Measurements from ENCODE around the gene LMF2.
"Not testable (repeated sequence)": the region's sequence is repeated elsewhere in the genome, so short reads cannot be mapped to it uniquely, and the experiment has no call there.

LMF2 gene

DNA sequence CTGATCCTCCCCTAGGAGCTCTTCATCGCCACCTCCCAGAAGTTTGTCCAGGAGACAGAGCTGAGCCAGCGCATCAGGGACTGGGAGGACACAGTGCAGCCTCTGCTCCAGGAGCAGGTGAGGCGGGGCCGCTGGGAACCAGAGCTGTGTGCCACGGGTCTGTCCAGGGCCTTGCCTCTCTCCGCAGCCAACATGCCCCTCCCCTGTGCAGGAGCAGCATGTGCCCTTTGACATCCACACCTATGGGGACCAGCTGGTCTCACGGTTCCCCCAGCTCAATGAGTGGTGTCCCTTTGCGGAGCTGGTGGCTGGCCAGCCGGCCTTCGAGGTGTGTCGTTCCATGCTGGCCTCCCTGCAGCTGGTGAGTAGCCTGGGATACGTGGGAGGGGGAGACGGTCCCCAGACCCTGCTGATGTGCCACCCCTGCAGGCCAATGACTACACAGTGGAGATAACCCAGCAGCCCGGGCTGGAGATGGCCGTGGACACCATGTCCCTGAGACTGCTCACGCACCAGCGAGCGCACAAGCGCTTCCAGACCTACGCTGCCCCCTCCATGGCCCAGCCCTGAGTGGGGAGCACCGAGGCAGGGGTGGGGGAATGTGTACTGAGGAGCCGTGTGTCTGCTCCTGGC lies 15.4 kb upstream of the LMF2 start:
- DNase-seq, result no peak

DNA sequence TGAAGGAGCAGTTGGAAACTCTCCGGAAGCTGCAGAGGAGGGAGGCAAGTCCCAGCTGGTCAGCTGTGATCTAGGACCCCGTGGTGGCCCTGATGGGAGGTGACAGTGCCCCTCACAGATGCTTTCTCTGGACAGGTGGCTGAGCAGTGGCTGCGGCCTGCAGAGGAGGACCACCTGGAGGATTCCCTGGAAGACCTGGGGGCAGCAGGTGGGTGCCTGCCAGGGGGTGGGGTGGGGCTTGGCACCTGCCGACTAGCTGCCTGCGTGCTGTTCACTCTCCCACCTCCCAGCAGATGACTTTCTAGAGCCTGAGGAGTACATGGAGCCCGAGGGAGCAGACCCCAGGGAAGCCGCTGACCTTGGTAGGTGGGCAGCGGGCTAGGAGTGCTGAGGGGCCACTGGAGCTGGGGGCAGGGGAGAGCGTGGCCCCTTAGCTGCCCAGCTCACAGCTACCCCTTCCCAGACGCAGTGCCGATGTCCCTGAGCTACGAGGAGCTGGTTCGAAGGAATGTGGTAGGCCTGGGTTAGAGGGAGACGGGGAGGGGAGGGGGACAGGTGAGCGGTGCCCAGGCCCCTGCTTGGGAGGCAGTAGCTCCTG lies 14.8 kb upstream of the LMF2 start:
- DNase-seq, result no peak

DNA sequence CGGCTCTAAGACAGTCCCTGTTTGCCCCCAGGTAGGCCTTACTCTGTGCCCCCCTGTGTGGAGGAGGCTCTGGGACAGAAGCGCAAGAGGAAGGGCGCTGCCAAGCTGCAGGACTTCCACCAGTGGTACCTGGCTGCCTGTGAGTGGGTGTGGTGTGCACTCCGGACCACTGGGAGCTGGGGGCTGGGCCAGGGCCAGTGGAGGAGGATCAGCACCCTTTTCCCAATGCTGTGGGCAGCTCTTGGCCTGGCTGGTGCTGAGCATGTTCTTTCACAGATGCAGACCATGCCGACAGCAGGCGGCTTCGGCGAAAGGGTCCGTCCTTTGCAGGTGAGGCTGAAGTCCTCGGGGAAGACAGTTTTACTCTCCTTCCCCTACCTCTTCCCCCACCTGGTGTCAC lies 14.2 kb upstream of the LMF2 start:
- no peak for DNase-seq

DNA sequence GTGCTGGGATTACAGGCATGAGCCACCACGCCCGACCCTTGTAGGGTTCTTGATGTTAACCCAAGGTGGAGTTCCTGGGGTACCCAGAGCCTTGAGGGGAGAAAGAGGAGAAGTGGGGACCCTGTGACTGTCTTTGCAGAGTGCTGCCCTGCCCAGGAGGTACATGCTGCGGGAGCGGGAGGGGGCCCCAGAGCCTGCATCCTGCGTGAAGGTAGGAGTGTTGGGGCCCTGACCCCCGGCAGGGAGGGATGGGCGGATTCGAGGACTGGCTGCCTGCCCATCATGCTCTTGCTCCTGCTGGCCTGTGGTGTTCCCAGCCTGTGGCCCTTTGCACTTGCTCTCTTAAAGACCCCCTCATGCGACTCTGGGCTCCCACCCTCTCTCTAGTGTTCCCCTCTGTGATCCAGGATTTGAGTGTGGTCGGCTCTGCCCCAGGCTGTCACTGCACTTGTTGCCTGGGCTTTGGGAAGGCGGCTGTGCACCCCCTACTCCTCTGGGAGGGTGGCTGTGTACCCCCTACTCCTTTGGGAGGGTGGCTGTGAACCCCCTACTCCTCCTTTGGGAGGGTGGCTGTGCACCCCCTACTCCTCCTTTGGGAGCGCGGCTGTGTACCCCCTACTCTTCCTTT lies 13.4 kb upstream of the LMF2 start:
- no peak for DNase-seq

DNA sequence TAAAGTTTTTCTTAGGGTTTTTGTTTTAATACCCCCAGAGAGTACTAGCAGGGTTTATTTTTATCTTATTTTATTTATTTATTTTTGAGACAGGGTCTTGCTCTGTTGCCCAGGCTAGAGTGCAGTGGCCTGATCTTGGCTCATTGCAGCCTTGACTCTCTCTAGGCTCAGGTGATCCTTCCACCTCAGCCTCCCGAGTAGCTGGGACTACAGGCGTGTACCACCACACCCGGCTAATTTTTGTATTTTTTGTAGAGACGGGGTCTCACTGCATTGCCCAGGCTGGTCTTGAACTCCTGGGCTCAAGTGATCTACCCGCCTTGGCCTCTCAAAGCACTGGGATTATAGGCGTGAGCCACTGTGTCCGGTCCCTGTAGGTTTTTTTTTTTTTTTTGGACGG lies 12.7 kb upstream of the LMF2 start:
- DNase-seq, result not testable (repeated sequence)

DNA sequence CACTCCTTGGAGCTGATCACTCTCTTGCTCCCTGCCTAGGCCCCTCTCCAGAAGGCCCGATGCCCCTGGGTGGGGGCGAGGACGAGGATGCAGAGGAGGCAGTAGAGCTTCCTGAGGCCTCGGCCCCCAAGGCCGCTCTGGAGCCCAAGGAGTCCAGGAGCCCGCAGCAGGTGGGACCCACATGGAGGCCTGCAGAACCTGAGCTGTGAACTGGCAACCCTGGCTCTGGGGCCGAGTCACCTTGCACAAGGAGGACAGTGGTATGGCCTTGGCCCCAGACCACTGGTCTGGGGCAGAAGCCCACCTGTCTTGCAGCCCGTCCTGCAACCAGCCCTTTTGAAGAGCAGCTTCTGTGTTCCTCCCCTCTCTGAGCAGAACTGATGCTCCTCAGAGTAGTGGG lies 11.6 kb upstream of the LMF2 start:
- no peak for DNase-seq

DNA sequence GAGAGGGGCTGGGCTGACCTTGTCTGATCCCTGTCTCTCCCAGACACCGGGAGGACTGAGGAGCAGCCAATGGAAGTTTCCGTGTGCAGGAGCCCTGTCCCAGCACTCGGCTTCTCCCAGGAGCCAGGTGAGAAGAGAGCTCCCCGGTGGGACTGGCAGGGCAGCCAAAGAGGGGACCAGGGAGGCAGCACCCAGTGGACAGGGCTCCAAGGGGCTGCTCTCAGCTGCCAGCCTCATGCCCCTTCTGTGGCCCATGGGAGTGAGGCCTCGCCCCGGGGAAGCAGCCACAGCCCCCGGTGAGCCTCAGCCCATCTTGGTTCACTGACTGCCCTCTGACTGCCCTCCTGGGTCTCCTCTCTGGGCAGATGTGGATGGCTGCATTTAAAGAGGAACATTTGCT lies 11.1 kb upstream of the LMF2 start:
- DNase-seq, result no peak

DNA sequence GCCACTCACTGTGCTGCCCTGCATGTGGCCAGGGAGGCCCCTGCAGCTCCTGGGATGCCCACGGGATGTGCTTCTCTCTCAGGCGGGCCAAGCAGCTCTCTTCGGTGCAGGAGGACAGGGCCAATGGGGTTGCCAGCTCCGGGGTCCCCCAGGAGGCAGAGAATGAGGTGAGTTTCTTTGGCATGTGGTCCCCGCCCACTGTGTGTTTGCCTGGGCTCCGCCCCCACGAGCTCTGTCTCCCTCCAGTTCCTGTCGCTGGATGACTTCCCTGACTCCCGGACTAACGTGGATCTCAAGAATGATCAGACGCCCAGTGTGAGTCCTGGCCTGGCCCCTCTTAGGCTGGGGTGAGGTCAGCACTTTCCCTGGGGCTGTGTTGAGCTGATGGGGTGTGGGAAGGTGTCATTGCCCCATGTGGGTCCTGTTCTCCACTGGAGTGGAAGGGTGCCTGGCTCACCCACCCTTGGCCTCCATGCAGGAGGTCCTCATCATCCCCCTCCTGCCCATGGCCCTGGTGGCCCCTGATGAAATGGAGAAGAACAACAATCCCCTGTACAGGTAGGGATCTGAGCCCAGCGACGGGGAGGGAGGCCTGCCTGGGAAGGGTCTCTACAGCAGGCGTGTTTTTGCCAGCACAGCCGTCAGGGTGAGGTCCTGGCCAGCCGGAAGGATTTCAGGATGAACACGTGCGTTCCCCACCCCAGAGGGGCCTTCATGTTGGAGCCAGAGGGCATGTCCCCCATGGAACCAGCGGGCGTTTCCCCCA lies 10.2 kb upstream of the LMF2 start:
- no peak for DNase-seq

DNA sequence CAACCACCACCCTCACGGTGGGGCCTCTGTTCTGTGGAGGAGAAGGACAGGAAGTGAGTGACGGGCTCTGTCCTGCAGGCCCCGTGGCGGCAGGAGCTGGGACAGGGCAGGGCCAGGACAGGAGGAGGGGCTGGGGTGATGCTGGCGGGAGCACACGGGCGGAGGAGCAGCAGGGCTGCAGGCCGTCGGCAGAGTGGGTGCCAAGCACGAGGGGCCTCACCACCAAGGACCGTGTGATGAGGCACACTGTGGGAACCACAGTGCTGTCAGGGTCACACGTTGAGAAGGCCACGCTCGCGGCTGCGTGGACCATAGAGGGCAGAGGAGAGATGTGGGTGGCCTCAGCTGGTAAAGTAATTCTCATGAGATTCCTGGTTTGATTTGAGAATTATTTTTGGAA lies 9.4 kb upstream of the LMF2 start:
- no peak for DNase-seq

DNA sequence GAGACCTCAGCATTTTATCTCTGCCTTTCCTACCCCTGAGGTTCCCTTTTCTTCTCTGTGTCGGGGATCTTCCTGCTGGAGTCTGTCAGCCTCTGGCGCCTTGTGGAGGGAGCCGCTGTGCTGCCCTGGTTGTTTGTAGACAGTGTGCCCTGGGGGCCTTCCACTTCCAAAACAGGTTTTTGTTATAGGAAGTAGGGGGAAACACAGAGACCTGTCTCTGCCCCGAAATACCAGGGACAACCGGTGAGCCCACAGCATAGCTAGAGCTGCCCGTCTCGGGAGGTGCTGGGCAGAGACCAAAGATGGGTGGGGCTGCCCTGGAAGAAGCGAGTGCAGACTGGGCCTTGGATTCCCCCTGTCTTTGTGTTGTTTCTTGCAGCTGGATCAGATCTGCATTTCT lies 8.6 kb upstream of the LMF2 start:
- no peak for DNase-seq

DNA sequence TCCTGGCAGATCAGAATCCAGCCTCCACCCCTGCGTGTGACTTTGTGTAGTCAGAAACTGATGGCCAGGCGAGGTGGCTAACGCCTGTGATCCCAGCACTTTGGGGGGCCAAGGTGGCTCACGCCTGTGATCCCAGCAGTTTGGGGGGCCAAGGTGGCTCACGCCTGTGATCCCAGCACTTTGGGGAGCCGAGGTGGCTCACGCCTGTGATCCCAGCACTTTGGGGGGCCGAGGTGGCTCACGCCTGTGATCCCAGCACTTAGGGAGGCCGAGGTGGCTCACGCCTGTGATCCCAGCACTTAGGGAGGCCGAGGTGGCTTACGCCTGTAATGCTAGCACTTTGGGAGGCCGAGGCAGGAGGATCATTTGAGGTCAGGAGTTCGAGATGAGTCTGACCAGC lies 5.7 kb upstream of the LMF2 start:
- no peak for DNase-seq

DNA sequence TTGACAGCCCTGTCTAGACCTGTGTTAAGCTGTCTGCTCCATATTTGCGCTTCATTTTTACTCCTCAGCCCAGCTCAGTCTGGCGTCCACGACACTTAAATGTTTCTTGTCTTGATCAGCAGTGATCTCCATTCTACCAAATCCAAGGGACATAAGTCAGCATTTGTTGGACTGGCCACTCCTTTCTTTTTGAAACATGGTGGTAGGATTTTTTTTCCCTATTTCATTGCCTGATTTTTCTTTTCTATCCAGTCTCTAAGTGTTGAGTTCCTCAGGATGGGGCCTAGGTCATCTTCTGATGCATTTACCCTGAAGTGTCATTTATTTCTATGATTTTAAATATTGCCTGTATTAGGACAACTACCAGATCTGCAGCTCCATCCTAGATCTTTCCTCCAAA lies 1.4 kb upstream of the LMF2 start:
- DNase-seq, result no peak

DNA sequence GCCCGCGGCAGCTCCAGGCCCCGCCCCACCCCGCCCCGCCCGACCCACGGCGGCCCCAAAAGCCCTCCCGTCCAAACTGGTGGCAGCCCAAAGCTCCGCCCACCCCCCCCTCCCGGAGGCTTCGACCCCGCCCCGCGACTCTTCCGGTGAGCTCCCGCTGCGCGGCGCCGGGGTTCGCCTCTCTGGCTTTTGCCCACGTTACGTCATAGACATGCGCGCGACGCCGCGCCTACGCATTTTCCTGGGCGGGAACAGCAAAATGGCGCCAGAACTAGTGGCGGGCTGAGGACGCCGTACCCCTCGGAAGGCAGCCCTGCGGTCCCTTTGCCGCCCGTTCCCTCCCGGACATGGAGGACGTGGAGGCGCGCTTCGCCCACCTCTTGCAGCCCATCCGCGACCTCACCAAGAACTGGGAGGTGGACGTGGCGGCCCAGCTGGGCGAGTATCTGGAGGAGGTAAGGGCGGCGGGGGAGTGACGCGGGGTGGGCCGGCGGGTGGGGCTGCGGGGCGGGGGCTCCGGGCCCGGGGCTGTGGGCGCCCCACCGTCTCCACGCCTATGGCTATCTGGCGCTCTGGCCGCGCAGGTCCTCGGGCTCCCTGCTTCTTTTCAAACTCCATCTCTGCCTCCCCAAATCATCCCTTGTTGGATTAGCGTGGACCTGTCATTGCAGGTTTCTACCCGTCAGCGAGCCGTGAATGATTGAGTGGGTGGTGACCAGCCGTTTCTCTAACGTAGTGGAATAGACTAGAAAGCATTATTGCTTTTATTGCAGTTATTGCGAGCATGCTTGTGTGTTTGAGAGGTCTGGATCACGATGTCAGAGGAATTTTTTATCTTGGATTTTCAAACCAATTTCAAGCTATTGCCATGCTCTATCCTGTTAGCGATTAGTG lies 736 bp upstream of the LMF2 start, which contains the start of gene NCAPH2:
TSS of gene NCAPH2 (plus strand) at position 234 of the 894 bp plus-strand sequence. CDS start at position 348, 114 bp downstream.
- peak; percentile 97 for DNase-seq

DNA sequence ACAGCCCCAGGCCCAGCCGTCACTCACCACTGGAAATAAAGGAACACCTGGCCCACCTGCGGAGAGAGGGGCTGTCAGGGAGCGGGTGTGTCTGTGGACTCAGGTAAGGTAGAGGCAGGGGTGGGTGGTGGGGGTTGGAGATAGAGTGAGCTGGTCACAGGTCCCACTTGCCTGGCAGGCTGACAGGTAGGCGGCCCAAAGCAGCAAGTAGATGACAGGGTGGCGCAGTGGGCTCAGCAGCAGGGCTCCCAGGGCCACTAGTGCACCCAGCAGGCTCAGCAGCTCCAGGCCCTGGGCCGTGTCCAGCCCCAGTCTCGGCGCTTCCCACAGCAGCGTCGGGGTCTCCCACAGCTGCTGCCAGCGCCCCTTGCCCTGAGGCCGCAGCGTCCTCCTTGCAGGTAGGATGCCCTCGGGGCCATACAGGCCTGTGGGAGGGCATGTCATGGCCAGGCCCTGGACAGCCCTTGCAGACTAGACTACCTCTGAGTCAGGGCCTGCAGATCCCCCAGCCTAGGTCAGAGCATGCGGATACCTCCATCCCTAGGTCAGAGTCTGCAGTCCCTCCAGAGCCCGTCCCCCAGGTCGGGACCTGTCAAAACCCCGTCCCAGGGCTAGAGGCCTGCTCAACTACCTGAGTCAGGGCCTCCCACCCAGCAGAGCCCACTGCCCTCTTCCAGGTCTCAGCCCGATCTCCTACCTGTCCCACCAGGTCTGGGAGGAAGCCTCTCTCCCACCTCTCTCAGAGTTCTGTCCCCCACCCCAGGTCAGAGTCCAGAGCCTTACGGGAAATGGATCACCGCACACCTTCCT lies 686 bp downstream of the LMF2 start:
- DNase-seq, result no peak

DNA sequence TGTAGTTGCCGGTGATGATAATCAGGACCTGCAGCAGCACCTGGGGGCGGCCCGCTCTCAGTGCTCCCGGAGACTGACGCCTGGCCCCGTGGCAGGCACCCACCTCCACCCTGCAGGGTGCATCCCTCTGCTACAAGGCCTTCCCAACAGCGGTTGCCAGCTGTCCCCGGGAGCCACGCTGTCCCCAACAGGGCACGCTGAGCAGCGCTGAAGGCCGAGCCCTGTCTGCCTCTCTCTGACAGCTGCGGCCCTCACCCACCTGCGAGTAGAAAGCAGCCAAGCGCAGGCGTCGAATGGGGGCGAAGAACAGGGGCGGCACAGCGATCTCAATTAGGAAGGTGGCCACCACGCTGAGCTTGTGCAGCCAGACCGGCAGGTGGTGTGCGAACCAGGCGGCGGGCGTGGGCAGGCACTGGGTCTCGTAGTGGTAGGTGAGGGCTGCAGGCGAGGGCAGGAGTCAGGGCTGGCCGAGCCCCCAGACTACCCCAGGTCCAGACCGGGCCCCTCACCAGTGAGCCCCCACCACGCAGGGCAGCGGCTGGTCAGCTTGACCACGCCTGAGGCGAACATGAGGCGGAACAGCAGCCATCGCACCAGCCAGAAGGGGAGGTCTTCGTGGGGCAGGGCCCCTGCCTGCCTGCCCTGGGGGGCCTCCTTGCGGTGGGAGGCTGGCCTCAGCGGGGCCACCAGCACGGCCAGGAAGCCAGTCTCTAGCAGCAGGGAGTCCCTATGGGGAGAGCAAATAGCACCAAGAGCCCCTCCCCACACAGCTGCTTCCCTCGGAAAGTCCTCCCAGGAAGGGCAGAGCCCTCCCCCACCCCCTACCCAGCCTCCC lies 1.5 kb downstream of the LMF2 start:
- no peak for DNase-seq

DNA sequence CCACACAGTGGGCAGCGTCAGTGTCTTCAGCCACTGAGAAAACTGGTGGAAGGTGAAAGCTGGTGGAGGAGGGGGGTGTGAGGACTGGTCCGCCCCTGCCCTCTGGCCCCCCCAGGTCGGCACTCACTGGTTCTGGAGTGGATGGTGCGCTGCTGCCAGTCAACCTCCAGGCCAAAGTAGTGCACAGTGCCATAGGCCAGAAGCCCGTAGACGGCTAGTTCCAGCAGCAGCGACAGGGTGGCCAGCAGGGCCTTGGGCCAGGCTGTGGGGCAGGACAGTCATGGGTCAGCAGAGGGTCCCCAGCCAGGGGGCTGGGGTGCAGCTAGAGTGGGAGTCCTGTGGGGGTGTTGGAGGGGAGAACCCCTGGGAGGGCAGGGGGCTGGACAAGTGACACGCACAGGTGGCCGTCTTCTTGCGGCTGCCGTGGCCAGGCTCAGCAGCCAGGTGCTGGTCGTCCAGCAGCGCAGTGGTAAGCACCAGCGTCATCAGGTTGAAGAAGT lies 2.2 kb downstream of the LMF2 start:
- DNase-seq, result no peak

DNA sequence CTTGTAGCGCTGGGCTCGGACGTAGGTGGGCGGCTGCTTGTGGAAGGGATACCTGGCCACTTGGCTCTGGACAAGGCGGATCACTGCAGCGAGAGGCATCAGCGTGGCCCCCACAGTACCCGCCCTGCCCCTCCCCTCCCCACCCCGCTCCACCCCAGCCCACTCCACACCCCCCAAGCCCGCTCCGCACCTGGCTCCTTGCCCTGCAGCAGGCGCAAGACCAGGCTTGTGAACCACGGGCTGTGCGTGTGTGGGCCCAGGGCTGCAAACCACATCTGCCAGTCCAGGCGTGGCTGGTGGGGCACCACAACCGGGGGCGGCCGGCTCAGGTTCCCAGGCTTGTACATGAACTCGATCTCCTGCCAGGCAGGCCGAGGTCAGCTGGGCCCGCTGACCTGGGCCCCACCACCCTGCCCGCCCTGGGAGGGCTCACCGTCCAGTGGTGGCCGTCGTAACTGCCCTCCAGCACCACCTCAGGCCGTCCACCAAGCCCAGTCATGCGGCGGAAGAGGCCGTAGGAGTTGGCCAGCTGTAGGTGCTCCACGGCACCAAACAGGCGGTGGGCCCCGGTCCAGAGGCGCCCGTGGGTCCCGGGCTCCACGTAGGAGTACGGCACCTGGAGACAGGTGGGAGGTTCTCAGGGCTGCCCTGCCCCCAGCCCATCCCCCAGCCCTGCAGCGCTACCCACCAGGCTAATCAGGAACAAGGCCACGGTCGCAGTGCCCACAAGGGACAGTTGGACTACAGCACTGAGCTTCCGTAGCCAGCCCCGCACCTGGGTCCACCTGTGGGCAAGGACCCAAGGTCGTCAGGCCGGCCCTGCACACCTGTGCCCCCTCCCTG lies 2.9 kb downstream of the LMF2 start:
- no peak for DNase-seq

DNA sequence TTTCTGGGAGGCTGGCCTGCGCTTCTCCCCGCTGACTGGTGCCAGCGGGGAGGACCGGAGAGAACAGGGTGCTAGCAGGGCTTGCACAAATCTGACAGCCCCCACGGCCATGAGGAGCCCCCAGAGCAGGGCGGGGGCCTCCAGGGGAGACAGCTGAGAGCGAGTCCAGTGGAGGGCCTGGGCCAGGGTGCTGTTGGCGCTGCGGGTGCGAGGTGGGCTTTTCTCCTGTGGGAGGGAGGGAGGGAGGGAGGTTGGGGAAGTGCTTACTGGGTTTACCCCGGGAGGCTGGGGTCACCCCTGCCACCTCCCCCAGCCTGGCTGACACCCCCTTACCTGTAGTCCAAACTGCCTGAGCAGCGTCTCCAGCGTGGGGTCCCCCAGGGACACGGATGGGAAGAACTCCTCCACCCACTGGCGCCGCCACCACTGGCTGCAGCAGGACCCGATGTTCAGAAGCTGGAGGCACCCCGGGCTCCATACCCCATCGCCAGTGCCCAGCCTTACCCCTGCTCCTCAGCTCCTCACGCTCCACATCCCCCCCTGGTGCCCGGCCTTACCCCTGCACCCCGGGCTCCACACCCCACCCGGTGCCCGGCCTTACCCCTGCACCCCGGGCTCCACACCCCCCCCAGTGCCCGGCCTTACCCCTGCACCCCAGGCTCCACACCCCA lies 3.9 kb downstream of the LMF2 start:
- no peak for DNase-seq
